ENCODE measurements around the gene XYLT1. TPM values are rescaled to one million over a fixed set of nuclear protein-coding genes. Genes with fewer than 3 reads are reported as not detected.

The XYLT1 gene
- total and polyA plus RNA-seq, 7 donors: 0.67 to 2.5 (median 1.7) TPM

DNA sequence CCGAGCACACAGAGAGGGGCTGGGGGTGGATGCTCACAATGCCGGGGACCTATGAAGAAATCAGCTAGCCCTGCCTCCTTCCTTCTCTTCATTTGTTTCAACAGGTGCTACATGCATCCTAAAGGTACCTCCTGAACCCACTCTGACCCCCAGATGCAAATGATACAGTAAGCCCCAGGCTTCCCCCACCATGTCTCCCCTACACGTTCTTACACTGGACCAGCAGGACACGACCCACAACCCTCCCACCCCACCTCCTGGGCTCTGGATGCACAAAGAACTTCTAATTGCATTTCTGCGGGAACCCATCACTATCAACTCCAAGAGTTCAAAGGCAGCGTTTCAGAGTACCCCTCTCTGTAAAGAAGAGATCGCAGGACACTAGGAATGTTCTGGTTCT lies 2.1 kb downstream of the XYLT1 start:
- Histone ChIP-seq H3K9me3 (no peaks in the 10 kb centered on the region), H3K27ac (no peak overlapping the region), H3K27me3 (ENCODE audit: insufficient read depth in 3 of 3, low read length in 2 of 3) (peaks cover 0 to 12% (median 6%) of the 10 kb centered on the region in 3 donors), H3K4me1 (peaks cover 3% of the 10 kb centered on the region), H3K36me3 (ENCODE audit: insufficient read depth in 1 of 2, low read depth in 1 of 2) (no peaks in the 10 kb centered on the region), H3K4me3 (peak overlapping the region; percentile 67)
- WGBS, 3 donors: 63 to 71% (median 64%) methylated on average over 7 of the region's 7 CpGs
- DNase-seq: no peak
- ATAC-seq: no peak
- intact Hi-C loops (cut with DNase I): loop anchor here (2.0 to 5.0 kb wide), 3 partner anchors 176 to 246 kb away; no protein-coding TSS in a partner anchor
- TF ChIP-seq, protein P1, sequence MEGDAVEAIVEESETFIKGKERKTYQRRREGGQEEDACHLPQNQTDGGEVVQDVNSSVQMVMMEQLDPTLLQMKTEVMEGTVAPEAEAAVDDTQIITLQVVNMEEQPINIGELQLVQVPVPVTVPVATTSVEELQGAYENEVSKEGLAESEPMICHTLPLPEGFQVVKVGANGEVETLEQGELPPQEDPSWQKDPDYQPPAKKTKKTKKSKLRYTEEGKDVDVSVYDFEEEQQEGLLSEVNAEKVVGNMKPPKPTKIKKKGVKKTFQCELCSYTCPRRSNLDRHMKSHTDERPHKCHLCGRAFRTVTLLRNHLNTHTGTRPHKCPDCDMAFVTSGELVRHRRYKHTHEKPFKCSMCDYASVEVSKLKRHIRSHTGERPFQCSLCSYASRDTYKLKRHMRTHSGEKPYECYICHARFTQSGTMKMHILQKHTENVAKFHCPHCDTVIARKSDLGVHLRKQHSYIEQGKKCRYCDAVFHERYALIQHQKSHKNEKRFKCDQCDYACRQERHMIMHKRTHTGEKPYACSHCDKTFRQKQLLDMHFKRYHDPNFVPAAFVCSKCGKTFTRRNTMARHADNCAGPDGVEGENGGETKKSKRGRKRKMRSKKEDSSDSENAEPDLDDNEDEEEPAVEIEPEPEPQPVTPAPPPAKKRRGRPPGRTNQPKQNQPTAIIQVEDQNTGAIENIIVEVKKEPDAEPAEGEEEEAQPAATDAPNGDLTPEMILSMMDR (IDR thresholded peaks at IDR 0.05): no peak

- Histone ChIP-seq H3K9me3 (no peaks in the 10 kb centered on the region), H3K27ac (no peak overlapping the region), H3K4me3 (peak overlapping the region; percentile 18), H3K36me3 (ENCODE audit: insufficient read depth in 1 of 2, low read depth in 1 of 2) (no peaks in the 10 kb centered on the region), H3K4me1 (peaks cover 3% of the 10 kb centered on the region), H3K27me3 (ENCODE audit: insufficient read depth in 3 of 3, low read length in 2 of 3) (peaks cover 0 to 12% (median 6%) of the 10 kb centered on the region in 3 donors)
- TF ChIP-seq, protein P1 (IDR thresholded peaks at IDR 0.05): peak; percentile 53
- DNase-seq (peak; percentile 58 to 77), ATAC-seq (peak; percentile 32 to 63 (median 46))
- WGBS, 3 donors: 19 to 32% (median 26%) methylated on average over 6 of the region's 6 CpGs
- intact Hi-C loops (cut with DNase I): loop anchor here (2.0 to 5.0 kb wide), 3 partner anchors 176 to 245 kb away; no protein-coding TSS in a partner anchor
These were observed 2.7 kb downstream of the XYLT1 start for GRCh38 chr16:17467923-17468540.

DNA sequence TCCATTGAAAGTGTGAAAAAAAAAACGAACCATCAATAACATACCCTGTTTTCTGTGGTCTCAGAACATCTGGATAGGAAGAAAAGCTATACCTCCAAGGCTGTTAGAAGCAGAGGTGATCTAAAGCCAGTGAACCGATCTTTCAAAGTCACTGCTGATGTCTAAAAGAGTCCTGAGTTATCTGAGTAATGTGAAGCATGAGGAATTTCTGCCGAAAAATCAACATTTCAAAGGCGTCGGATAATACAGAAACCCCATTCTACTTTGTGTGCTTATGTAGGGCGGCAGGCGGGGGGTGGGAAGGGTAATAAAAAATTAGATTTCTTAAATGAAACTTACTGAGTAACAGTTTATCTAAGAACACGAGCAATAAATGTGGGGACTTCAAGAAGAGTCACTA lies 3.9 kb downstream of the XYLT1 start:
- H3K4me3 ChIP-seq: no peak overlapping the region
- intact Hi-C loops (cut with DNase I): loop anchor here (5.0 kb wide), 2 partner anchors 175 to 190 kb away; no protein-coding TSS in a partner anchor
- peaks cover 0 to 12% (median 7%) of the 10 kb centered on the region in 3 donors for H3K27me3 ChIP-seq (ENCODE audit: insufficient read depth in 3 of 3, low read length in 2 of 3)
- no peak overlapping the region for H3K27ac ChIP-seq
- H3K36me3 ChIP-seq (ENCODE audit: insufficient read depth in 1 of 2, low read depth in 1 of 2): no peaks in the 10 kb centered on the region
- no peaks in the 10 kb centered on the region for H3K9me3 ChIP-seq
- ATAC-seq: no peak
- TF ChIP-seq, protein P1 (IDR thresholded peaks at IDR 0.05): no peak
- WGBS, 3 donors: 90 to 92% (median 91%) methylated on average over 8 of the region's 8 CpGs
- DNase-seq: no peak
- H3K4me1 ChIP-seq: peaks cover 3% of the 10 kb centered on the region

- TF ChIP-seq, protein P1 (IDR thresholded peaks at IDR 0.05): no peak
- H3K27me3 ChIP-seq (ENCODE audit: insufficient read depth in 3 of 3, low read length in 2 of 3): peaks cover 0 to 12% (median 7%) of the 10 kb centered on the region in 3 donors
- 85 to 93% (median 90%) methylated on average over 6 of the region's 6 CpGs for WGBS, 3 donors
- H3K27ac ChIP-seq: no peak overlapping the region
- DNase-seq (no peak), ATAC-seq (no peak)
- no peaks in the 10 kb centered on the region for H3K9me3 ChIP-seq
- H3K4me1 ChIP-seq: peaks cover 3% of the 10 kb centered on the region
- H3K36me3 ChIP-seq (ENCODE audit: insufficient read depth in 1 of 2, low read depth in 1 of 2): no peaks in the 10 kb centered on the region
- H3K4me3 ChIP-seq: no peak overlapping the region
- intact Hi-C loops (cut with DNase I): loop anchor here (5.0 kb wide), 2 partner anchors 173 to 188 kb away; no protein-coding TSS in a partner anchor
These were observed 5.3 kb downstream of the XYLT1 start for GRCh38 chr16:17465460-17465859.

Data from psoas muscle (tissue), 8 donors.